Neural progenitor cell (in vitro differentiated cells): ENCODE results near the gene MCF2L2. TPM values are rescaled to one million over a fixed set of nuclear protein-coding genes. Genes with fewer than 3 reads are reported as not detected.

ENCODE experiments used
- DNase-seq: peaks from one replicate; pipeline ENCODE4 v3.0.0-alpha.2; 2016; ENCODE audit warnings: low spot score
- H2AFZ ChIP-seq: fragments of 200-600 bp; sonication (generic); replicated peaks from 2 replicates; pipeline ENCODE4 v1.6.1; 2016; ENCODE audit warnings: antibody characterized with exemption
- H3F3A ChIP-seq: fragments of 200-600 bp; sonication (generic); 2 replicates; pipeline ENCODE4 v1.6.1; 2016; ENCODE audit warnings: antibody characterized with exemption, low read depth
- H3K27ac ChIP-seq: fragments of 200-600 bp; sonication (generic); 2 replicates; pipeline ENCODE4 v1.5.1; 2016; ENCODE audit warnings: mild to moderate bottlenecking
- H3K27me3 ChIP-seq: fragments of 200-600 bp; sonication (generic); 2 replicates; pipeline ENCODE4 v1.6.1; 2016; ENCODE audit warnings: mild to moderate bottlenecking, moderate library complexity
- H3K36me3 ChIP-seq: fragments of 200-600 bp; sonication (generic); 2 replicates; pipeline ENCODE4 v1.5.1; 2016
- H3K4me1 ChIP-seq: fragments of 200-600 bp; sonication (generic); 2 replicates; pipeline ENCODE4 v1.6.1; 2016; ENCODE audit warnings: mixed run types
- H3K4me2 ChIP-seq: fragments of 200-600 bp; sonication (generic); 2 replicates; pipeline ENCODE4 v1.6.1; 2016
- H3K4me3 ChIP-seq: fragments of 200-600 bp; sonication (generic); 2 replicates; pipeline ENCODE4 v1.5.1; 2016
- H3K79me2 ChIP-seq: fragments of 200-600 bp; sonication (generic); 2 replicates; pipeline ENCODE4 v1.6.1; 2016; ENCODE audit warnings: low read depth
- H3K9ac ChIP-seq: fragments of 200-600 bp; sonication (generic); 2 replicates; pipeline ENCODE4 v1.6.1; 2016
- H3K9me3 ChIP-seq: fragments of 200-600 bp; sonication (generic); 2 replicates; pipeline ENCODE4 v1.5.1; 2016; ENCODE audit warnings: low read depth
- H4K20me1 ChIP-seq: fragments of 200-600 bp; sonication (generic); 2 replicates; pipeline ENCODE4 v1.6.1; 2016; ENCODE audit warnings: low read depth
- H3K27ac Mint-ChIP-seq: 3 replicates; pipeline ENCODE4 v1.8.0; 2021; ENCODE audit warnings: mixed read lengths
- H3K27me3 Mint-ChIP-seq: 2 replicates; pipeline ENCODE4 v1.8.0; 2022; ENCODE audit warnings: low read depth, mild to moderate bottlenecking, inconsistent platforms, moderate library complexity, mixed read lengths; ENCODE audit not compliant: insufficient read depth
- H3K36me3 Mint-ChIP-seq: 3 replicates; pipeline ENCODE4 v1.8.0; 2021; ENCODE audit warnings: mixed read lengths
- H3K4me1 Mint-ChIP-seq: 3 replicates; pipeline ENCODE4 v1.8.0; 2021; ENCODE audit warnings: mixed read lengths
- H3K4me3 Mint-ChIP-seq: 3 replicates; pipeline ENCODE4 v1.8.0; 2021; ENCODE audit warnings: mild to moderate bottlenecking, moderate library complexity, mixed read lengths
- H3K9me3 Mint-ChIP-seq: 3 replicates; pipeline ENCODE4 v1.8.0; 2020; ENCODE audit warnings: mixed read lengths
- EZH2 ChIP-seq: fragments of 200-600 bp; sonication (generic); IDR thresholded peaks from 2 replicates; pipeline ENCODE4 v1.6.1; 2017; ENCODE audit warnings: antibody characterized with exemption, mild to moderate bottlenecking, moderate library complexity
- EZH2phosphoT487 ChIP-seq: fragments of 200-600 bp; sonication (generic); IDR thresholded peaks from 2 replicates; pipeline ENCODE4 v1.6.1; 2017; ENCODE audit warnings: antibody characterized with exemption
- total RNA-seq: library from RNA; depleted of rRNA; stranded (reverse); fragments of >200 nt; gene quantifications from 2 replicates; pipeline ENCODE4 v1.2.3, GENCODE V29; 2015; ENCODE audit warnings: low replicate concordance
- TF ChIP-seq, protein P1 (sequence below): fragments of 200-600 bp; sonication (generic); IDR thresholded peaks from 2 replicates; pipeline ENCODE4 v1.5.1; 2017; ENCODE audit warnings: antibody characterized with exemption, mild to moderate bottlenecking

MCF2L2 gene
- total RNA-seq, 1 donor from 2014 or later = 11.1 TPM

GRCh38 chr3:183268366-183268765, 160.1 kb downstream of the MCF2L2 start:
- peaks cover 29% of the 10 kb centered on the region for H3K36me3 Mint-ChIP-seq
- H3K4me3 Mint-ChIP-seq = no peak overlapping the region
- TF ChIP-seq EZH2 (no peak), EZH2phosphoT487 (no peak)
- TF ChIP-seq, protein P1, sequence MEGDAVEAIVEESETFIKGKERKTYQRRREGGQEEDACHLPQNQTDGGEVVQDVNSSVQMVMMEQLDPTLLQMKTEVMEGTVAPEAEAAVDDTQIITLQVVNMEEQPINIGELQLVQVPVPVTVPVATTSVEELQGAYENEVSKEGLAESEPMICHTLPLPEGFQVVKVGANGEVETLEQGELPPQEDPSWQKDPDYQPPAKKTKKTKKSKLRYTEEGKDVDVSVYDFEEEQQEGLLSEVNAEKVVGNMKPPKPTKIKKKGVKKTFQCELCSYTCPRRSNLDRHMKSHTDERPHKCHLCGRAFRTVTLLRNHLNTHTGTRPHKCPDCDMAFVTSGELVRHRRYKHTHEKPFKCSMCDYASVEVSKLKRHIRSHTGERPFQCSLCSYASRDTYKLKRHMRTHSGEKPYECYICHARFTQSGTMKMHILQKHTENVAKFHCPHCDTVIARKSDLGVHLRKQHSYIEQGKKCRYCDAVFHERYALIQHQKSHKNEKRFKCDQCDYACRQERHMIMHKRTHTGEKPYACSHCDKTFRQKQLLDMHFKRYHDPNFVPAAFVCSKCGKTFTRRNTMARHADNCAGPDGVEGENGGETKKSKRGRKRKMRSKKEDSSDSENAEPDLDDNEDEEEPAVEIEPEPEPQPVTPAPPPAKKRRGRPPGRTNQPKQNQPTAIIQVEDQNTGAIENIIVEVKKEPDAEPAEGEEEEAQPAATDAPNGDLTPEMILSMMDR = no peak
- no peaks in the 10 kb centered on the region for H3K27me3 Mint-ChIP-seq
- Histone ChIP-seq H3K4me1 (peaks cover 31% of the 10 kb centered on the region), H3K9me3 (no peaks in the 10 kb centered on the region), H3K9ac (no peak overlapping the region), H3K4me2 (no peak overlapping the region), H3K4me3 (no peak overlapping the region), H4K20me1 (peaks cover 5% of the 10 kb centered on the region), H3K27me3 (no peaks in the 10 kb centered on the region), H2AFZ (no peak overlapping the region), H3F3A (peaks cover 31% of the 10 kb centered on the region), H3K27ac (no peak overlapping the region), H3K36me3 (no peaks in the 10 kb centered on the region), H3K79me2 (peaks cover 26% of the 10 kb centered on the region)
- no peak overlapping the region for H3K27ac Mint-ChIP-seq
- no peaks in the 10 kb centered on the region for H3K9me3 Mint-ChIP-seq
- no peak for DNase-seq
- peaks cover 16% of the 10 kb centered on the region for H3K4me1 Mint-ChIP-seq

- H3K27ac Mint-ChIP-seq = peak overlapping the region; percentile 32
- peaks cover 5% of the 10 kb centered on the region for H4K20me1 ChIP-seq
Observed at GRCh38 chr3:183267140-183267539, 161.3 kb downstream of the MCF2L2 start.

GRCh38 chr3:183266454-183266853, 162.0 kb downstream of the MCF2L2 start:
- H3K4me1 ChIP-seq = peaks cover 35% of the 10 kb centered on the region
- H3K4me2 ChIP-seq = peak overlapping the region; percentile 74
- Mint-ChIP-seq H3K4me3 (no peak overlapping the region), H3K36me3 (peaks cover 27% of the 10 kb centered on the region), H3K27ac (no peak overlapping the region), H3K27me3 (no peaks in the 10 kb centered on the region), H3K4me1 (peaks cover 16% of the 10 kb centered on the region), H3K9me3 (no peaks in the 10 kb centered on the region)
- H3K27me3 ChIP-seq = no peaks in the 10 kb centered on the region
- TF ChIP-seq, protein P1 = no peak
- TF ChIP-seq EZH2phosphoT487 (no peak), EZH2 (no peak)
- H3K79me2 ChIP-seq = peaks cover 32% of the 10 kb centered on the region
- H2AFZ ChIP-seq = no peak overlapping the region
- no peak for DNase-seq
- H3F3A ChIP-seq = peaks cover 34% of the 10 kb centered on the region
- H3K27ac ChIP-seq = no peak overlapping the region
- H4K20me1 ChIP-seq = peaks cover 5% of the 10 kb centered on the region
- H3K9ac ChIP-seq = no peak overlapping the region
- H3K36me3 ChIP-seq = no peaks in the 10 kb centered on the region
- H3K4me3 ChIP-seq = no peak overlapping the region
- no peaks in the 10 kb centered on the region for H3K9me3 ChIP-seq

More at GRCh38 chr3:183267140-183267539, 161.3 kb downstream of the MCF2L2 start:
- TF ChIP-seq EZH2 (no peak), EZH2phosphoT487 (no peak)
- TF ChIP-seq, protein P1 = no peak
- no peak for DNase-seq
- Histone ChIP-seq H3K4me2 (no peak overlapping the region), H3K4me3 (no peak overlapping the region), H3K9ac (no peak overlapping the region), H2AFZ (no peak overlapping the region), H3K27me3 (no peaks in the 10 kb centered on the region), H3K79me2 (peaks cover 27% of the 10 kb centered on the region), H3F3A (peaks cover 34% of the 10 kb centered on the region), H3K9me3 (no peaks in the 10 kb centered on the region), H3K27ac (no peak overlapping the region), H3K4me1 (peaks cover 35% of the 10 kb centered on the region), H3K36me3 (no peaks in the 10 kb centered on the region)
- peak overlapping the region; percentile 20 for H3K4me3 Mint-ChIP-seq
- peaks cover 16% of the 10 kb centered on the region for H3K4me1 Mint-ChIP-seq
- H3K9me3 Mint-ChIP-seq = no peaks in the 10 kb centered on the region
- H3K27me3 Mint-ChIP-seq = no peaks in the 10 kb centered on the region
- H3K36me3 Mint-ChIP-seq = peaks cover 27% of the 10 kb centered on the region
